ENCODE results near the gene OR10Z1. TPM values are rescaled to one million over a fixed set of nuclear protein-coding genes. Genes with fewer than 3 reads are reported as not detected.

The OR10Z1 gene, protein sequence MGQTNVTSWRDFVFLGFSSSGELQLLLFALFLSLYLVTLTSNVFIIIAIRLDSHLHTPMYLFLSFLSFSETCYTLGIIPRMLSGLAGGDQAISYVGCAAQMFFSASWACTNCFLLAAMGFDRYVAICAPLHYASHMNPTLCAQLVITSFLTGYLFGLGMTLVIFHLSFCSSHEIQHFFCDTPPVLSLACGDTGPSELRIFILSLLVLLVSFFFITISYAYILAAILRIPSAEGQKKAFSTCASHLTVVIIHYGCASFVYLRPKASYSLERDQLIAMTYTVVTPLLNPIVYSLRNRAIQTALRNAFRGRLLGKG
- not detected in 2 replicates for total RNA-seq (2016; rRNA removed; fragmentation: Illumina TruSeq; extraction: Trizol)
- total RNA-seq (2016; cell fraction: cytosol; rRNA removed; fragmentation: Illumina TruSeq; extraction: Trizol; ENCODE audit: low read depth): not detected in 2 replicates
- total RNA-seq (2016; cell fraction: insoluble cytoplasmic fraction; rRNA removed; fragmentation: Illumina TruSeq; extraction: Trizol): not detected in 2 replicates
- total RNA-seq (2016; cell fraction: membrane; rRNA removed; fragmentation: Illumina TruSeq; extraction: Trizol): not detected in 2 replicates
- not detected in 2 replicates for total RNA-seq (2016; cell fraction: nucleus; rRNA removed; fragmentation: Illumina TruSeq; extraction: Trizol)
- not detected in 2 replicates for polyA plus RNA-seq (2011; rRNA removed)
- not detected in 2 replicates for polyA plus RNA-seq (2011; cell fraction: cytosol; rRNA removed)
- polyA plus RNA-seq (2011; cell fraction: nucleus; rRNA removed): not detected in 2 replicates
- not detected in 2 replicates for polyA plus RNA-seq (2012)
- polyA plus RNA-seq (2016; cell fraction: cytosol; fragmentation: Illumina TruSeq; extraction: Trizol; ENCODE audit: low read depth): not detected in 2 replicates
- polyA plus RNA-seq (2016; cell fraction: insoluble cytoplasmic fraction; fragmentation: Illumina TruSeq; extraction: Trizol; ENCODE audit: low read depth): not detected in 2 replicates
- not detected in 2 replicates for polyA plus RNA-seq (2016; cell fraction: membrane; fragmentation: Illumina TruSeq; extraction: Trizol; ENCODE audit: low read depth)
- not detected in 2 replicates for polyA plus RNA-seq (2016; cell fraction: nucleus; fragmentation: Illumina TruSeq; extraction: Trizol; ENCODE audit: insufficient read depth, low read depth)
- not detected in 2 replicates for polyA minus RNA-seq (2011; rRNA and poly(A)+ RNA removed; ENCODE audit: low replicate concordance)
- not detected in 2 replicates for polyA minus RNA-seq (2011; cell fraction: cytosol; rRNA and poly(A)+ RNA removed)
- polyA minus RNA-seq (2011; cell fraction: nucleus; rRNA and poly(A)+ RNA removed): not detected in 2 replicates
- Bru-seq, nascent RNA: not detected
- not detected for BruChase-seq, experiment 1, labeled RNA remaining after a 6-hour chase
- not detected for BruChase-seq, experiment 2, labeled RNA remaining after a 2-hour chase
- long read RNA-seq, experiment 1: 0 reads
- long read RNA-seq, experiment 2: 0 reads

DNA sequence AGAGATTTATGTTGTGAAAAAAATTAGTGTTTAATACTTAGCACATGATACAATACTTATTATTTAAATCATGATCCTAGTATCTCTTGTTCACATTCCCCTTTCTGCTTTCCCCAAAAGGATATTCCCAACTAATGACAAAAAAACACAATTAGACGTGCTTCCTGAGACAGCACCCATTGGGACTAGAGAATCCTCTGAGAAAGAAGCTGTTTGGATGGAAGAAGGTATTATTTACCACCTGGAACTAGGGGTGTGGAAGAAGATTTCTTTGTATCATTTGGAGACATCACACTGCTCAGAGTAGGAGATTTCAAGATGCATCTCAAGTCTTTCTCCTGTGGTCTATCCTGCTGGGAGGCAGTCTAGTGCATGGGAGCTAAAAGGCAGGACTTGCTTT, at the start of gene OR10Z1:
TSS of gene OR10Z1 (plus strand) at position 301 of the 400 bp plus-strand sequence. CDS start 1,171 bp downstream, outside the sequence.
- no TSS peak for BruUV-seq (replicated peaks)
- Histone ChIP-seq H3K27me3 (ENCODE audit: control insufficient read depth in 1 of 2, insufficient read depth in 2 of 2, low read length in 2 of 2) (no peaks in the 10 kb centered on the region), H3K9me3 (ENCODE audit: low read length) (peaks cover 71% of the 10 kb centered on the region), H4K20me1 (ENCODE audit: insufficient read depth, low read length) (no peaks in the 10 kb centered on the region), H3K4me2 (ENCODE audit: low read depth, low read length) (no peak within 1 kb of the TSS), H3K9ac (ENCODE audit: insufficient read depth, low read depth, low read length) (no peak within 1 kb of the TSS), H3K36me3 (replicated peaks in 1 of 2; ENCODE audit: control insufficient read depth in 1 of 2, insufficient read depth in 2 of 2, low read length in 2 of 2) (no peaks in the 10 kb centered on the region), H3K79me2 (ENCODE audit: insufficient read depth, low read length) (no peaks in the 10 kb centered on the region), H3K4me1 (ENCODE audit: insufficient read depth, low read length) (no peaks in the 10 kb centered on the region), H3K27ac (ENCODE audit: extremely low read length, insufficient read depth, low read length) (no peak within 1 kb of the TSS), H2AFZ (ENCODE audit: low read length) (no peak within 1 kb of the TSS), H3K4me3 (replicated peaks in 1 of 3; ENCODE audit: insufficient read depth in 1 of 3, low read depth in 2 of 3, low read length in 3 of 3) (no peak within 1 kb of the TSS)
- in situ Hi-C loops (cut with HindIII; ENCODE audit: extremely low pct_ligation_motif_present, low pct_unique_long_range_greater_than_20kb) (no loop called here), intact Hi-C loops (cut with micrococcal nuclease; ENCODE audit: unreplicated experiment) (no loop called here)
- CTCF ChIA-PET (ENCODE audit: low intra/inter-chr PET ratio, low total read pairs): no interaction called here
- ATAC-seq (no peak), FAIRE-seq (no peak), DNase-seq (ENCODE audit: low spot score) (no peak)
- TF ChIP-seq POLR2G (IDR thresholded peaks at IDR 0.05; ENCODE audit: low read depth, low read length): no peak
- no peak for TF ChIP-seq ZSCAN31 (CRISPR knock-in tag; IDR thresholded peaks at IDR 0.05; ENCODE audit: low read depth)
- WGBS (ENCODE audit: low lambda C conversion rate): 0% methylated on average over 1 of the region's 1 CpG
- POLR2A ChIA-PET: no interaction called here

DNA sequence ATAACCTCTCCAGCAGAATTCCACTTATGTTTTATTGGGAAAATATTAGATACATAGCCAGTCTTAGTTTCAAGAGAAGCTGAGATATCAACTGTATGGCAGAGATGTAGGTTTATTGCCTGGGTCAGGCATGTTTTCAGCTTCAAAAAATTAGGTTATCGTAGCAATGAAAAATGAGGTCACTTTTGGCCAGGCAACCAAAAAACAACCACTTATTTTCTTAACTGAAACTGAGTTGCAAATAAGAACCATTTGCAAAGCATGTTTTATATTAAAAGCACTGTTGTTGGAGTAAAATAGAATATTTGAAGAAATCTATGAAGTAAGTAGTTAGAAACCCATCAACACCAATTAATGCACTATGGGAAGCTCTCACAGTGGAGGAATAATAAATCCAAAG, 45.4 kb upstream of the OR10Z1 start:
- FAIRE-seq (no peak), DNase-seq (ENCODE audit: low spot score) (no peak), ATAC-seq (no peak)
- Histone ChIP-seq H2AFZ (ENCODE audit: low read length) (no peak overlapping the region), H3K4me3 (replicated peaks in 1 of 3; ENCODE audit: insufficient read depth in 1 of 3, low read depth in 2 of 3, low read length in 3 of 3) (no peak overlapping the region), H4K20me1 (ENCODE audit: insufficient read depth, low read length) (no peaks in the 10 kb centered on the region), H3K4me1 (ENCODE audit: insufficient read depth, low read length) (no peaks in the 10 kb centered on the region), H3K9ac (ENCODE audit: insufficient read depth, low read depth, low read length) (no peak overlapping the region), H3K27me3 (ENCODE audit: control insufficient read depth in 1 of 2, insufficient read depth in 2 of 2, low read length in 2 of 2) (no peaks in the 10 kb centered on the region), H3K4me2 (ENCODE audit: low read depth, low read length) (no peak overlapping the region), H3K79me2 (ENCODE audit: insufficient read depth, low read length) (no peaks in the 10 kb centered on the region), H3K27ac (ENCODE audit: extremely low read length, insufficient read depth, low read length) (no peak overlapping the region), H3K36me3 (replicated peaks in 1 of 2; ENCODE audit: control insufficient read depth in 1 of 2, insufficient read depth in 2 of 2, low read length in 2 of 2) (no peaks in the 10 kb centered on the region), H3K9me3 (ENCODE audit: low read length) (peaks cover 46% of the 10 kb centered on the region)
- intact Hi-C loops (cut with micrococcal nuclease; ENCODE audit: unreplicated experiment) (no loop called here), in situ Hi-C loops (cut with HindIII; ENCODE audit: extremely low pct_ligation_motif_present, low pct_unique_long_range_greater_than_20kb) (no loop called here)
- BruUV-seq (replicated peaks): no TSS peak
- ChIA-PET POLR2A (no interaction called here), CTCF (ENCODE audit: low intra/inter-chr PET ratio, low total read pairs) (no interaction called here)
- 3% methylated on average over 1 of the region's 1 CpG for WGBS (ENCODE audit: low lambda C conversion rate)
- TF ChIP-seq ZNF256 (CRISPR knock-in tag; conservative IDR thresholded peaks at IDR 0.05) (no peak), ZNF235 (CRISPR knock-in tag; IDR thresholded peaks at IDR 0.05; ENCODE audit: borderline replicate concordance) (no peak), NRL (CRISPR knock-in tag; IDR thresholded peaks at IDR 0.05; ENCODE audit: borderline replicate concordance) (no peak), CCDC6 (CRISPR knock-in tag; IDR thresholded peaks at IDR 0.05) (no peak)
- TF ChIP-seq, protein P1, sequence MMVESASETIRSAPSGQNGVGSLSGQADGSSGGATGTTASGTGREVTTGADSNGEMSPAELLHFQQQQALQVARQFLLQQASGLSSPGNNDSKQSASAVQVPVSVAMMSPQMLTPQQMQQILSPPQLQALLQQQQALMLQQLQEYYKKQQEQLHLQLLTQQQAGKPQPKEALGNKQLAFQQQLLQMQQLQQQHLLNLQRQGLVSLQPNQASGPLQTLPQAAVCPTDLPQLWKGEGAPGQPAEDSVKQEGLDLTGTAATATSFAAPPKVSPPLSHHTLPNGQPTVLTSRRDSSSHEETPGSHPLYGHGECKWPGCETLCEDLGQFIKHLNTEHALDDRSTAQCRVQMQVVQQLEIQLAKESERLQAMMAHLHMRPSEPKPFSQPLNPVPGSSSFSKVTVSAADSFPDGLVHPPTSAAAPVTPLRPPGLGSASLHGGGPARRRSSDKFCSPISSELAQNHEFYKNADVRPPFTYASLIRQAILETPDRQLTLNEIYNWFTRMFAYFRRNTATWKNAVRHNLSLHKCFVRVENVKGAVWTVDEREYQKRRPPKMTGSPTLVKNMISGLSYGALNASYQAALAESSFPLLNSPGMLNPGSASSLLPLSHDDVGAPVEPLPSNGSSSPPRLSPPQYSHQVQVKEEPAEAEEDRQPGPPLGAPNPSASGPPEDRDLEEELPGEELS (CRISPR knock-in tag; IDR thresholded peaks at IDR 0.05): no peak
- TF ChIP-seq, protein P2, sequence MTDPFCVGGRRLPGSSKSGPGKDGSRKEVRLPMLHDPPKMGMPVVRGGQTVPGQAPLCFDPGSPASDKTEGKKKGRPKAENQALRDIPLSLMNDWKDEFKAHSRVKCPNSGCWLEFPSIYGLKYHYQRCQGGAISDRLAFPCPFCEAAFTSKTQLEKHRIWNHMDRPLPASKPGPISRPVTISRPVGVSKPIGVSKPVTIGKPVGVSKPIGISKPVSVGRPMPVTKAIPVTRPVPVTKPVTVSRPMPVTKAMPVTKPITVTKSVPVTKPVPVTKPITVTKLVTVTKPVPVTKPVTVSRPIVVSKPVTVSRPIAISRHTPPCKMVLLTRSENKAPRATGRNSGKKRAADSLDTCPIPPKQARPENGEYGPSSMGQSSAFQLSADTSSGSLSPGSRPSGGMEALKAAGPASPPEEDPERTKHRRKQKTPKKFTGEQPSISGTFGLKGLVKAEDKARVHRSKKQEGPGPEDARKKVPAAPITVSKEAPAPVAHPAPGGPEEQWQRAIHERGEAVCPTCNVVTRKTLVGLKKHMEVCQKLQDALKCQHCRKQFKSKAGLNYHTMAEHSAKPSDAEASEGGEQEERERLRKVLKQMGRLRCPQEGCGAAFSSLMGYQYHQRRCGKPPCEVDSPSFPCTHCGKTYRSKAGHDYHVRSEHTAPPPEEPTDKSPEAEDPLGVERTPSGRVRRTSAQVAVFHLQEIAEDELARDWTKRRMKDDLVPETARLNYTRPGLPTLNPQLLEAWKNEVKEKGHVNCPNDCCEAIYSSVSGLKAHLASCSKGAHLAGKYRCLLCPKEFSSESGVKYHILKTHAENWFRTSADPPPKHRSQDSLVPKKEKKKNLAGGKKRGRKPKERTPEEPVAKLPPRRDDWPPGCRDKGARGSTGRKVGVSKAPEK (CRISPR knock-in tag; IDR thresholded peaks at IDR 0.05; ENCODE audit: borderline replicate concordance): no peak

All from HepG2 (cell line).